ENCODE data around the gene CHD2. TPM values are rescaled to one million over a fixed set of nuclear protein-coding genes. Genes with fewer than 3 reads are reported as not detected.
"Not testable (repeated sequence)": the region's sequence is repeated elsewhere in the genome, so short reads cannot be mapped to it uniquely, and the experiment has no call there.

Gene CHD2
- total RNA-seq (2014; rRNA removed; shearing (Covaris generic)) = 26.3 and 45.7 TPM in 2 replicates

GRCh38 chr15:92899948-92900730 is at the start of gene CHD2:
CHD2 (plus strand) TSS chr15:92900324; CDS start chr15:92901238, 914 bp downstream.
- DNase-seq (ENCODE audit: low read depth) = peak; percentile 87

DNA sequence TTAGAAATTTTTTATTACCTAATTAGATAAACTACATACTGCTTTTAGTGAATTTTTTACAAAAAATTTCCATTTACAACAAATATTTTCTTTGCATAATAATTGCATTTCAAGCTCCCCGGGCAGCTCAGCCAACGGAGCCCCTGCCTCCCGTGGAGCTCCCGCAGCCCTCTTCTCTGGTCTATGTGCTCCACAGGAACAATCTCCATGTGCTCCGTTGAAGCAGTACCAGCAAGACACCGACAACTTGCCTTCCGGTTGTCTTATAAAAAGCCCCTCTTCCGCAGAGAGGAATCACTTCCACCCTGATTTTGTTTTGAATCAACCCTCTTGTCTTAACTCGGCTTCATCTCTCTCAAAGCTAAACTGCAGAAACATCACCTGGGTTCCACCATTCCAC is 46.9 kb upstream of the CHD2 start:
- DNase-seq (ENCODE audit: low read depth) = no peak

GRCh38 chr15:92861742-92862141 is 38.4 kb upstream of the CHD2 start:
- DNase-seq (ENCODE audit: low read depth) = no peak

DNA sequence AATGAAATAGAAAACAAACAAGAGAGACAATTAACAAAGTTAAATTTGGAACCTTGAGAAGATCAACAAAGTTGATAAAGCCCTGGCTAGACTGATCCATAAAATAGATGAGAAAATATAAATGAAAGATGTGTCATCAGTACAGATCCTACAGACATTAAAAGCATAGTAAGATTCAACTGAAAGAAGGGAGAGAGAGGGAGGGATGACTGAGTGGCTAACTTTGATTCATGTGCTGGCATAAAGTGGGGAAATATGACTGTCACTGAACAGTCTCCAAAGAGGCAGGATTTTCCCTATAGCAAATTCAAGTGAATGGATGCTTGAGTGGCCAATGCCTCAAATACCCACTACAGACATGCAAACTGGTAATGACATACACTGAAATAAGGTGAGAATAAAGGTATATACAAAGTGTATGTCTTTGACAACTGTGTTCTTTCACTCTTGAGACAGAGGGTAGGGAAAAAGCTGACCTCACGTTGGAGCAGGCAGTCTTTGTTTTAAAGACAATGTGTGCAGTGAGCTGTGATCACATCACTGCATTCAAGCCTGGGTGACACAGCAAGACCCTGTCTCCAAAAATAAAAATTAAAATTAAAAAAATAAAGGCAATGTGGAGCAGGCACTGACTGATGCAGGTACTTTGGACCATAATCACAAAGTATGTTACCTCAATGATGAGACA is 35.9 kb upstream of the CHD2 start:
- DNase-seq (ENCODE audit: low read depth) = no peak

DNA sequence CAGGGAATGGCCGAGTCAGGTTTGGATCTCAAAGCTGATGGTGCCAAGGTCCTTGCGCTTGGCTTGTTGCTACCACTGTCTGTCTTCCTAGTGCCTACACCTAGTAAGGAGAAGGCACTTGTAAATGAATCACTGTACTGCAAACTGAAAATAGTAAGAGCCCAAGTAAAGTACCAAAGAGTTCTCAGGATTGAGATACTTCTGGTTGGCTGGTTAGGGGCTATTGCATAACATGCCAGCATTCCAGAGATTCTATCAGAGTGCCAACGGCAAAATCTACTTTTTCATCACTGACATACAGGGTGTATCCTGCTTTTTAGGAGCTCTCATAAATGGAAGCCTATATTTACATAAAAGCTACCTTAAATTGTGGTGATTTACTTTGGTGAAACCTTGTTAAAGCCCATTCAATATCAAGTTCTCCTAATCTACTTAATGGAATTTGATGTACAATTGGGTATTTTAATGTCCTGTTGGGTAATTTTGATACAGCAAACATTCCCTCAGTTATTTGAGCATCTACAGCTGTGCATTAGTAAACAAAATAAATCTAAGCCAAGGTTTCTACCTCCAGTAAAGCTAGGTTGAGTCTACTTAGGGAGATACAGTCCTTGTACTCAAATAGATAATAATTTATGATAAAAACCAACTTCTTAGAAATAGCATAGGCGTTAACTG is 30.7 kb upstream of the CHD2 start:
- no peak for DNase-seq (ENCODE audit: low read depth)

GRCh38 chr15:92870010-92870591 is 30.0 kb upstream of the CHD2 start:
- DNase-seq (ENCODE audit: low read depth) = no peak

GRCh38 chr15:92872967-92873366 is 27.2 kb upstream of the CHD2 start:
- not testable (repeated sequence) for DNase-seq (ENCODE audit: low read depth)

GRCh38 chr15:92877000-92877399 is 23.1 kb upstream of the CHD2 start:
- DNase-seq (ENCODE audit: low read depth) = no peak

DNA sequence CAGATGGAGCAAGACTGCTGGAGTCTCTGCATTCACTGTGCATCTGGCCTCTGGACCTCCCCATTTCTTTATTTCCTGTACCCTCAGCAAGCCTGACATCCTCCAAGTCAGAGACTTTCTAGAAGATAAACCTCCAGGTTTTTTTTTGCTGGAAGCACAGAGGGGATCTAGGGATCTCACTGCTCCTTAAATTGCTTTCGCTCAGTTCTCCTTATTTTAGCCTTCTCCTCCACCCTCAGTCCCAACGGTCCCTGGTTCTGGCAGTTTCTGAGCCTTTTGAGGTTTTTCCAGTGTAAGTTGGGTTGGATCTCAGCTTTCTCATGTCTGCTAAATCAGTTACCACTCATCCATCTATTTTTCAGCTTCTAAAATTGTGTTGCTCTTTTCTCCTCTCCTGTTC is 22.7 kb upstream of the CHD2 start:
- no peak for DNase-seq (ENCODE audit: low read depth)

GRCh38 chr15:92878593-92879053 is 21.5 kb upstream of the CHD2 start:
- DNase-seq (ENCODE audit: low read depth) = no peak

GRCh38 chr15:92879949-92880725 is 20.0 kb upstream of the CHD2 start:
- DNase-seq (ENCODE audit: low read depth) = no peak

GRCh38 chr15:92880796-92881195 is 19.3 kb upstream of the CHD2 start:
- DNase-seq (ENCODE audit: low read depth) = no peak

GRCh38 chr15:92881211-92881754 is 18.8 kb upstream of the CHD2 start:
- DNase-seq (ENCODE audit: low read depth) = no peak

DNA sequence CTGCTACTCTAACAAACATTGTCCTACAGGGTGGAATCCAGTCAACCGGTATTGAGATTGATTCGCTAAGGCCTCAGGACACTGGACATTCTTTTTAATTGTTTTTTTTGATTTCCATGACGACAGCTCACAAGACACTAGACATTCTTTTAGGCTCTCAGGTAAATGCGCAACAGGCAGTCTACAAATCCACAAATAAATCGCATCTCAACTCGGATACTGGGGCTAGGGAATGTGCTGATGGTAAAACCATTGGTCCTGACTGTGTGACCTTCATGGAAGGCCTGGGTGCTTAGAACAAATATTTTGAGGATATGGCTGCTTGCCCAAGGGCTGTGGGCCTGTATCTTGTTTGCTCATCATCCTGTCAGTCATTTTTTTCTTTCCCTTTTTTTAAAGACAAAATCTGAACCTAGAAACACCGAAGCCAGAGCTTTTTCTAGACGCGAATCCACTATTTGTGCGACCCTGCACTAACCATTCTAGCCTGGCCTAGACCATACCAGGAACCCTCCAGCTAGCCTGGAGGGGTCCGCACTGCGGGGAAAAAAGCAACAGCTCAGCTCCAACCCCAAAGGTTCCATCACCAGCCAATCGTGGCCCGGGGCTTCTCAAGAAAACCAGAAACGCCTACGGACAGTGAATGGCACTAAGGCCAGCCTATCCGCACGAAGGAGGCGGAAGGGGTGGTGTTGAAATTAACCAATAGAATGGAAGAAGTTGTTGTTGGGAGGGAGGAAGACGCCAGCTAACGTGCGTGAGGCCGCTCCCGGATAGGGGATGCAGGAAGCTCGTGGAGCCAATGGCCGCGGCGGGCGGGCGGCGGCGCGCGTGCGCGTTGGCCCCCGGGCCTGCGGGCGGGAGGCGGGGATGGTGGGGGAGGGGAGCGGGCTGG is 18.1 kb upstream of the CHD2 start:
- peak; percentile 99 for DNase-seq (ENCODE audit: low read depth)

GRCh38 chr15:92882697-92883162 is 17.4 kb upstream of the CHD2 start:
- no peak for DNase-seq (ENCODE audit: low read depth)

DNA sequence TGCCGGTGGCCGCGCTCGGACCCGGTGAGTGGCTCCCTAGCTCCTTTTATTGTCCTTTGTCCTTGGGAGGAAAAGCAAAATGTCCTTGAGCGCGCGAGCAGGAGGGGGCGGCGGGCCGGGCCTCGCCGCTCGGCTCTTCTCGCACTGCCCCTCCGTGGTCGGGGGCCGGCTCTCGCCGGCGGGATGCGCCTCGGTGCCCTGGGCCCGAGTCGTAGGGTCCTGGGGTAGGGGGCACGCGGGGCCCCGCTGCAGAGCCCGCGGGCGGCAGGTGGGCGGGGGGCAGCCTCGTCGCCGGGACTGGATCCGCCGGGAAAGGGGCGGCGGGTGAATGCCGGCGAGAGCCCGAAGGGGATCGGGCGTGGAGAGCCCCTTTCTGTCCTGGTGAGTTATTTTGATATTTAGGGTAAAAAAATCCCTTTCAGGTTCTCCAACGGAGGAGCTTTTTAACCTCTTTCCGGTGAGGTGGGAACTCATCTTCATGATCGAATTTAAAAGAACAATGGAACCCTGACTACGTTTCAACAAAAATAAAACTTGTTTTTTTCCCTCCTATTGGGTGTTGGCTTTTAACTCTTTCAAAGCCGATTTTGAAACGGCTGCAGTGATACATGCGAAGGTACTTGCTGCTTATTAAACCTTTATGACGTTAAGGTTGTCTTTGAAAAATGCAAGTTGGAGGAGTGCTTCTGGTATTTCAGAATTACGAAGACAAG is 16.8 kb upstream of the CHD2 start:
- DNase-seq (ENCODE audit: low read depth) = no peak

DNA sequence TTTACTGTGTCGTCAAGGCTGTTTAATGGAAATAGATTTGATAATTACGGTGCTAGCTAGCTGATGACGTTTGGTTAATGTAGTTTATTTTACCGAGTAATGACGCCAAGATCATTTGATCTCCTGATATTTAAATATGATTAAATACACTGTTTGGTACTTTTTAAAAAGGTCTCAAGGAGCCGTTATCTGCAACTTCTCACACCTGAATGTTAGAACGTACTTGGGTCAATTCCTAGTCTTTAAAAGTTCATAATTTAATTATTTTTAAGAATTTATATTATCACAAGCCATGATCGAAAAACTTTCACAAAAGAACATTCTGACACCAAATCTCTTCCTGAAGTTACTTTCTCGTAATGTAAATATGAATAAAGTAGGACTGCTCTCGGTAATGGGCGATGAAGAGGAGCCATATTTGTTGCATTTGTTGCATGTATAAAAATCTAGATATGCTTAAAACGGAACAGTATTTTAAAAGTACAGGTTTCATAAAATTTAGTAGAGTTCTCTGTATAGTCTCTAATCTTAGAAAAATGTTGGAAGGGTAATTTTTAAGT is 16.2 kb upstream of the CHD2 start:
- no peak for DNase-seq (ENCODE audit: low read depth)

GRCh38 chr15:92884436-92885223 is 15.5 kb upstream of the CHD2 start:
- no peak for DNase-seq (ENCODE audit: low read depth)

Data from Daoy (cell line).